HL-60 (cell line): ENCODE results near the gene ADRM1.

Experiments used
- CTCF ChIP-seq: IDR thresholded peaks from one replicate; pipeline ENCODE4 v1.5.1; 2011; ENCODE audit warnings: low read length, control low read depth, inconsistent platforms; ENCODE audit not compliant: insufficient read depth
- GABPA ChIP-seq: IDR thresholded peaks from 2 replicates; pipeline ENCODE4 v1.6.1; 2012; ENCODE audit warnings: low read depth
- POLR2AphosphoS5 ChIP-seq: IDR thresholded peaks from 2 replicates; pipeline ENCODE4 v1.6.1; 2012; ENCODE audit warnings: low read depth
- REST ChIP-seq: IDR thresholded peaks from 2 replicates; pipeline ENCODE4 v1.6.1; 2012; ENCODE audit warnings: low read depth; ENCODE audit not compliant: insufficient replicate concordance
- SPI1 ChIP-seq: IDR thresholded peaks from 2 replicates; pipeline ENCODE4 v1.6.1; 2012; ENCODE audit warnings: low read depth, mild to moderate bottlenecking, borderline replicate concordance

- TF ChIP-seq CTCF (no peak), POLR2AphosphoS5 (no peak), REST (no peak), SPI1 (no peak), GABPA (no peak)
Observed at GRCh38 chr20:62266340-62266739, 36.5 kb upstream of the ADRM1 start.
